HG02623 (cell line): ENCODE results near the gene RAB43.

Source experiments
- ATAC-seq: cut with Tn5 transposase; IDR thresholded peaks from one replicate; pipeline ENCODE4 v1.9.1; 2021; ENCODE audit warnings: moderate library complexity; ENCODE audit not compliant: unreplicated experiment

RAB43 gene

GRCh38 chr3:129061888-129062834 is 59.4 kb downstream of the RAB43 start:
- no peak for ATAC-seq

GRCh38 chr3:129061023-129061887 is 60.3 kb downstream of the RAB43 start:
- ATAC-seq = no peak

- no peak for ATAC-seq
Observed at GRCh38 chr3:129060276-129061022, 61.2 kb downstream of the RAB43 start, which contains the start of gene GP9. Gene GP9, plus strand, starts transcription at chr3:129060779. Its CDS starts 961 bp downstream, at chr3:129061740.

- ATAC-seq = no peak
Observed at GRCh38 chr3:129059311-129059958, 62.2 kb downstream of the RAB43 start.

GRCh38 chr3:129058441-129059200 is 63.0 kb downstream of the RAB43 start:
- peak; percentile 37 for ATAC-seq

GRCh38 chr3:129057249-129057648 is 64.4 kb downstream of the RAB43 start:
- ATAC-seq = no peak

GRCh38 chr3:129056451-129057173 is 65.0 kb downstream of the RAB43 start:
- ATAC-seq = no peak

- no peak for ATAC-seq
Observed at GRCh38 chr3:129054605-129055104, 66.9 kb downstream of the RAB43 start.

- ATAC-seq = no peak
Observed at GRCh38 chr3:129052675-129053074, 68.9 kb downstream of the RAB43 start.

GRCh38 chr3:129051871-129052340 is 69.7 kb downstream of the RAB43 start:
- ATAC-seq = no peak

GRCh38 chr3:129050556-129051295 is 70.9 kb downstream of the RAB43 start:
- no peak for ATAC-seq

- no peak for ATAC-seq
Observed at GRCh38 chr3:129047553-129047839, 74.1 kb downstream of the RAB43 start.

GRCh38 chr3:129046732-129047552 is 74.7 kb downstream of the RAB43 start:
- ATAC-seq = no peak

- ATAC-seq = no peak
Observed at GRCh38 chr3:129046037-129046731, 75.4 kb downstream of the RAB43 start.

- no peak for ATAC-seq
Observed at GRCh38 chr3:129045675-129046036, 75.9 kb downstream of the RAB43 start.

GRCh38 chr3:129040579-129041300 is 80.9 kb downstream of the RAB43 start:
- ATAC-seq = no peak
